ENCODE results near the gene PMVK.

The PMVK gene

GRCh38 chr1:154877370-154877974 is 59.0 kb downstream of the PMVK start:
- no peak for DNase-seq

GRCh38 chr1:154876842-154877369 is 59.6 kb downstream of the PMVK start:
- DNase-seq, result no peak

Data from activated gamma-delta T cell (primary cell).